ENCODE measurements around the gene LRIG2.

DNA sequence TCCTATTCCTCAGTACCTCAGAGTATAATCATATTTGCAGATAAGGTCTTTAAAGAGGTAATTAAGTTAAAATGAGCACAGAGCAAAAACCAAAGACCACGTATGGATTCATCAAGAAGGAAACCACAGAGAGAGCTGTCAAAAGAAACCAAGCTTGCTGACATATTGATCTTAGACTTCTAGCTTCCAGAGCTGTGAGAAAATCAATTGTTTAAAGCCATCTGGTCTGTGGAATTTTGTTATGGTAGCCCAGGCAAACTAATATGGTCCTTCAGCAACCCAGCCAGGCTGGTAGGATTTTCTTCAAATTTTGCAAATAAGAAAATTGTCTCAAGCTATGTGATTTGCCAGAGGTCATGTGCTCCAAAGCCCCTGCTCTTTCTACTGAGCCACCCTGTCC is 62.5 kb downstream of the LRIG2 start:
- no peak for TF ChIP-seq JUN (CRISPR knock-in tag; IDR thresholded peaks at IDR 0.05)
- TF ChIP-seq, protein P1, sequence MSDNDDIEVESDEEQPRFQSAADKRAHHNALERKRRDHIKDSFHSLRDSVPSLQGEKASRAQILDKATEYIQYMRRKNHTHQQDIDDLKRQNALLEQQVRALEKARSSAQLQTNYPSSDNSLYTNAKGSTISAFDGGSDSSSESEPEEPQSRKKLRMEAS (CRISPR knock-in tag; IDR thresholded peaks at IDR 0.05): no peak
- TF ChIP-seq ZNF232 (CRISPR knock-in tag; IDR thresholded peaks at IDR 0.05): no peak
- TF ChIP-seq, protein P2, sequence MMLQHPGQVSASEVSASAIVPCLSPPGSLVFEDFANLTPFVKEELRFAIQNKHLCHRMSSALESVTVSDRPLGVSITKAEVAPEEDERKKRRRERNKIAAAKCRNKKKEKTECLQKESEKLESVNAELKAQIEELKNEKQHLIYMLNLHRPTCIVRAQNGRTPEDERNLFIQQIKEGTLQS (CRISPR knock-in tag; conservative IDR thresholded peaks at IDR 0.05): no peak
- TF ChIP-seq, protein P3, sequence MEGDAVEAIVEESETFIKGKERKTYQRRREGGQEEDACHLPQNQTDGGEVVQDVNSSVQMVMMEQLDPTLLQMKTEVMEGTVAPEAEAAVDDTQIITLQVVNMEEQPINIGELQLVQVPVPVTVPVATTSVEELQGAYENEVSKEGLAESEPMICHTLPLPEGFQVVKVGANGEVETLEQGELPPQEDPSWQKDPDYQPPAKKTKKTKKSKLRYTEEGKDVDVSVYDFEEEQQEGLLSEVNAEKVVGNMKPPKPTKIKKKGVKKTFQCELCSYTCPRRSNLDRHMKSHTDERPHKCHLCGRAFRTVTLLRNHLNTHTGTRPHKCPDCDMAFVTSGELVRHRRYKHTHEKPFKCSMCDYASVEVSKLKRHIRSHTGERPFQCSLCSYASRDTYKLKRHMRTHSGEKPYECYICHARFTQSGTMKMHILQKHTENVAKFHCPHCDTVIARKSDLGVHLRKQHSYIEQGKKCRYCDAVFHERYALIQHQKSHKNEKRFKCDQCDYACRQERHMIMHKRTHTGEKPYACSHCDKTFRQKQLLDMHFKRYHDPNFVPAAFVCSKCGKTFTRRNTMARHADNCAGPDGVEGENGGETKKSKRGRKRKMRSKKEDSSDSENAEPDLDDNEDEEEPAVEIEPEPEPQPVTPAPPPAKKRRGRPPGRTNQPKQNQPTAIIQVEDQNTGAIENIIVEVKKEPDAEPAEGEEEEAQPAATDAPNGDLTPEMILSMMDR (IDR thresholded peaks at IDR 0.05): no peak
- no peak for TF ChIP-seq CREM (CRISPR knock-in tag; IDR thresholded peaks at IDR 0.05)

Measured in WTC11 (cell line).